Amniotic stem cell (primary cell): ENCODE measurements around the gene RASSF5.

Experiments
- DNase-seq: peaks from one replicate; lab custom pipeline; 2025; lab: John Stamatoyannopoulos, UW

Gene RASSF5

GRCh38 chr1:206507284-206508129 is at the start of gene RASSF5:
Gene RASSF5 (plus strand): TSS chr1:206507531. CDS start chr1:206507603, 72 bp downstream.
- DNase-seq = no peak

- no peak for DNase-seq
These were observed 47.6 kb upstream of the RASSF5 start for GRCh38 chr1:206459703-206460102.

- DNase-seq = no peak
These were observed 46.4 kb upstream of the RASSF5 start for GRCh38 chr1:206460836-206461426.

GRCh38 chr1:206461602-206462455 is 45.5 kb upstream of the RASSF5 start:
- peak; percentile 53 for DNase-seq

- no peak for DNase-seq
These were observed 44.2 kb upstream of the RASSF5 start for GRCh38 chr1:206463137-206463536.

GRCh38 chr1:206463911-206464310 is 43.4 kb upstream of the RASSF5 start:
- no peak for DNase-seq

GRCh38 chr1:206464456-206464964 is 42.8 kb upstream of the RASSF5 start:
- no peak for DNase-seq

GRCh38 chr1:206465951-206466350 is 41.4 kb upstream of the RASSF5 start:
- no peak for DNase-seq

- DNase-seq = no peak
These were observed 40.3 kb upstream of the RASSF5 start for GRCh38 chr1:206466840-206467649.

- no peak for DNase-seq
These were observed 39.4 kb upstream of the RASSF5 start for GRCh38 chr1:206467915-206468314.

- DNase-seq = no peak
These were observed 38.8 kb upstream of the RASSF5 start for GRCh38 chr1:206468571-206468970.

- no peak for DNase-seq
These were observed 37.9 kb upstream of the RASSF5 start for GRCh38 chr1:206469411-206469932.

- peak; percentile 58 for DNase-seq
These were observed 37.2 kb upstream of the RASSF5 start, which contains the start of gene IKBKE for GRCh38 chr1:206469933-206470691. Gene IKBKE (plus strand): TSS chr1:206470476. CDS start chr1:206473228, 2,752 bp downstream.

GRCh38 chr1:206470692-206471414 is 36.5 kb upstream of the RASSF5 start:
- no peak for DNase-seq

- no peak for DNase-seq
These were observed 35.9 kb upstream of the RASSF5 start for GRCh38 chr1:206471415-206471801.

- no peak for DNase-seq
These were observed 35.3 kb upstream of the RASSF5 start for GRCh38 chr1:206472024-206472423.

- no peak for DNase-seq
These were observed 34.9 kb upstream of the RASSF5 start for GRCh38 chr1:206472454-206472853.

GRCh38 chr1:206472886-206473285 is 34.4 kb upstream of the RASSF5 start:
- no peak for DNase-seq

- DNase-seq = no peak
These were observed 31.3 kb upstream of the RASSF5 start for GRCh38 chr1:206476058-206476457.

GRCh38 chr1:206476591-206476990 is 30.7 kb upstream of the RASSF5 start:
- no peak for DNase-seq
